Measurements from ENCODE around the gene STMP1.
"Not testable (repeated sequence)": the region's sequence is repeated elsewhere in the genome, so short reads cannot be mapped to it uniquely, and the experiment has no call there.

Gene STMP1

DNA sequence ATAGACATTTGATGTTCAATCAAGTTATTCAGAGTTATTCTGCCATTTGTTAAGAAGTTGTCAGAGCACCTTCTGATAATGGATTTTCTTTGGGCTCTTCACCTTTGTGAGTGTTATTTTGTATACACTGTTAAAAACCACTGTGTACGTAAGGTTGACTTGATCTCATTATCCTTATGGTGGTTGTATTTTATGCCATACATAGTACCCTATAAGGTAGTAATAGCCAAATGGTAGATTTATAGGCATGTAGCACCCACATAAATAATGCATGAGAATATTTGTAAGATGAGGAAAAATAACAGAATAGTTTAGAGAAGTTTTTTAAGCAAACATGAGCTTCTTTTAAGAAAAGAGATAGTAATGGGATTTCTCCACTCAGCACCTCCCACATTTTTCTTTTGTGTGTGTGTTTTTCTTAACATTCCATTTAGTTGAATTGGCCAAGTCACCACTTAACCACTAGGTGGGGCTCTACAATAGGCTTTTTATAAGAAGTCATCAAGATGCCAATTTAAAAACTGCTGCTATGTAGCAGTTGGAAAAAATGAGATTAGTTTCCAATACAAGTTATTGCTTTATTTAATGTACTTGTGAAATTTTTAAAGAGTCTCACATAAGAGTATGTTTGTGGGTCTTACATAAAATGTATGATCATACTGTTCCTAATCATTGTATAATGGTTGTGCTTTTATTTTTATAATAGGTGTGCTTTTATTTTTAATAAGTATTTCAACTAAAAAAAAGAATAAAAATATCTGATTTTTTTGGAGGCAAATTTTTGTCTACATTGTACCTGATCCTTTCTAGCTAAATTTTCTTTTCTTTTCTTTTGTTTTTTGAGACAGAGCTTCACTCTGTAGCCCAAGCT lies 41.1 kb upstream of the STMP1 start:
- Histone ChIP-seq H3K79me1 (ENCODE audit: low read length) (no peaks in the 10 kb centered on the region), H2BK15ac (replicated peaks; ENCODE audit: low read depth) (no peak overlapping the region), H3K9ac (ENCODE audit: low read length) (no peak overlapping the region), H3K23ac (ENCODE audit: low read length) (no peak overlapping the region), H3K36me3 (ENCODE audit: control insufficient read depth, insufficient read depth, low read length) (peaks cover 8% of the 10 kb centered on the region), H3K27me3 (ENCODE audit: insufficient read depth, low read length, poor library complexity) (no peaks in the 10 kb centered on the region), H3K4ac (ENCODE audit: low read depth, low read length) (no peak overlapping the region), H3K4me2 (ENCODE audit: low read length) (no peak overlapping the region), H3K56ac (ENCODE audit: low read length) (no peak overlapping the region), H4K5ac (ENCODE audit: low read length) (no peak overlapping the region), H2AK5ac (ENCODE audit: low read length) (no peak overlapping the region), H3K79me2 (ENCODE audit: control insufficient read depth, insufficient read depth, low read length) (no peaks in the 10 kb centered on the region), H3K18ac (ENCODE audit: low read length) (no peak overlapping the region), H3K27ac (ENCODE audit: low read depth, low read length) (no peak overlapping the region), H3K4me1 (ENCODE audit: control insufficient read depth, low read depth, low read length) (no peaks in the 10 kb centered on the region), H4K8ac (ENCODE audit: low read depth, low read length) (no peak overlapping the region), H2BK5ac (ENCODE audit: low read length) (no peak overlapping the region), H3K4me3 (ENCODE audit: low read length) (no peak overlapping the region), H2BK120ac (ENCODE audit: low read depth, low read length) (no peak overlapping the region)
- WGBS (ENCODE audit: extremely low coverage, insufficient coverage, low lambda C conversion rate): no CpG with 5 or more reads among the region's 1 CpG
- peak; percentile 78 for DNase-seq

- no peak overlapping the region for H3K4ac ChIP-seq (ENCODE audit: low read depth, low read length)
- H3K27ac ChIP-seq (ENCODE audit: low read depth, low read length): no peak overlapping the region
- H3K4me1 ChIP-seq (ENCODE audit: control insufficient read depth, low read depth, low read length): no peaks in the 10 kb centered on the region
- WGBS (ENCODE audit: extremely low coverage, insufficient coverage, low lambda C conversion rate): no CpG with 5 or more reads among the region's 7 CpGs
- H3K9ac ChIP-seq (ENCODE audit: low read length): no peak overlapping the region
- no peak overlapping the region for H3K18ac ChIP-seq (ENCODE audit: low read length)
- no peak overlapping the region for H3K4me2 ChIP-seq (ENCODE audit: low read length)
- no peak overlapping the region for H2BK5ac ChIP-seq (ENCODE audit: low read length)
- H3K36me3 ChIP-seq (ENCODE audit: control insufficient read depth, insufficient read depth, low read length): peaks cover 8% of the 10 kb centered on the region
- H3K79me2 ChIP-seq (ENCODE audit: control insufficient read depth, insufficient read depth, low read length): no peaks in the 10 kb centered on the region
- no peaks in the 10 kb centered on the region for H3K79me1 ChIP-seq (ENCODE audit: low read length)
- H2BK120ac ChIP-seq (ENCODE audit: low read depth, low read length): no peak overlapping the region
- DNase-seq: no peak
- H2AK5ac ChIP-seq (ENCODE audit: low read length): no peak overlapping the region
- no peaks in the 10 kb centered on the region for H3K27me3 ChIP-seq (ENCODE audit: insufficient read depth, low read length, poor library complexity)
- H2BK15ac ChIP-seq (replicated peaks; ENCODE audit: low read depth): no peak overlapping the region
- H3K4me3 ChIP-seq (ENCODE audit: low read length): no peak overlapping the region
- H3K56ac ChIP-seq (ENCODE audit: low read length): no peak overlapping the region
- no peak overlapping the region for H3K23ac ChIP-seq (ENCODE audit: low read length)
- H4K8ac ChIP-seq (ENCODE audit: low read depth, low read length): no peak overlapping the region
- no peak overlapping the region for H4K5ac ChIP-seq (ENCODE audit: low read length)
Observed at GRCh38 chr7:135634191-135634878, 28.0 kb upstream of the STMP1 start.

- H3K27me3 ChIP-seq (ENCODE audit: insufficient read depth, low read length, poor library complexity); H3K4me3 ChIP-seq (ENCODE audit: low read length); H3K4me1 ChIP-seq (ENCODE audit: control insufficient read depth, low read depth, low read length); H2BK5ac ChIP-seq (ENCODE audit: low read length); H3K23ac ChIP-seq (ENCODE audit: low read length); H3K9ac ChIP-seq (ENCODE audit: low read length); H2BK120ac ChIP-seq (ENCODE audit: low read depth, low read length); H3K4me2 ChIP-seq (ENCODE audit: low read length); H3K4ac ChIP-seq (ENCODE audit: low read depth, low read length); H3K27ac ChIP-seq (ENCODE audit: low read depth, low read length); H3K79me1 ChIP-seq (ENCODE audit: low read length); H4K8ac ChIP-seq (ENCODE audit: low read depth, low read length); H3K18ac ChIP-seq (ENCODE audit: low read length); H4K5ac ChIP-seq (ENCODE audit: low read length); H2BK15ac ChIP-seq (replicated peaks; ENCODE audit: low read depth); H3K56ac ChIP-seq (ENCODE audit: low read length); H3K79me2 ChIP-seq (ENCODE audit: control insufficient read depth, insufficient read depth, low read length); H3K36me3 ChIP-seq (ENCODE audit: control insufficient read depth, insufficient read depth, low read length); H2AK5ac ChIP-seq (ENCODE audit: low read length); DNase-seq: not testable (repeated sequence)
Observed at GRCh38 chr7:135639690-135640089, 22.6 kb upstream of the STMP1 start.

- no peak overlapping the region for H3K27ac ChIP-seq (ENCODE audit: low read depth, low read length)
- no peak overlapping the region for H3K23ac ChIP-seq (ENCODE audit: low read length)
- no peak overlapping the region for H2BK15ac ChIP-seq (replicated peaks; ENCODE audit: low read depth)
- H3K18ac ChIP-seq (ENCODE audit: low read length): no peak overlapping the region
- no peaks in the 10 kb centered on the region for H3K79me2 ChIP-seq (ENCODE audit: control insufficient read depth, insufficient read depth, low read length)
- no peak overlapping the region for H2AK5ac ChIP-seq (ENCODE audit: low read length)
- no peak overlapping the region for H3K4ac ChIP-seq (ENCODE audit: low read depth, low read length)
- no peak overlapping the region for H4K8ac ChIP-seq (ENCODE audit: low read depth, low read length)
- no peak overlapping the region for H2BK5ac ChIP-seq (ENCODE audit: low read length)
- H3K9ac ChIP-seq (ENCODE audit: low read length): no peak overlapping the region
- H3K4me3 ChIP-seq (ENCODE audit: low read length): no peak overlapping the region
- H3K56ac ChIP-seq (ENCODE audit: low read length): no peak overlapping the region
- no peak for DNase-seq
- H3K27me3 ChIP-seq (ENCODE audit: insufficient read depth, low read length, poor library complexity): no peaks in the 10 kb centered on the region
- H3K79me1 ChIP-seq (ENCODE audit: low read length): peaks cover 2% of the 10 kb centered on the region
- WGBS (ENCODE audit: extremely low coverage, insufficient coverage, low lambda C conversion rate): no CpG with 5 or more reads among the region's 3 CpGs
- no peaks in the 10 kb centered on the region for H3K4me1 ChIP-seq (ENCODE audit: control insufficient read depth, low read depth, low read length)
- H4K5ac ChIP-seq (ENCODE audit: low read length): no peak overlapping the region
- peaks cover 6% of the 10 kb centered on the region for H3K36me3 ChIP-seq (ENCODE audit: control insufficient read depth, insufficient read depth, low read length)
- no peak overlapping the region for H2BK120ac ChIP-seq (ENCODE audit: low read depth, low read length)
- H3K4me2 ChIP-seq (ENCODE audit: low read length): no peak overlapping the region
Observed at GRCh38 chr7:135644154-135644553, 18.2 kb upstream of the STMP1 start.

DNA sequence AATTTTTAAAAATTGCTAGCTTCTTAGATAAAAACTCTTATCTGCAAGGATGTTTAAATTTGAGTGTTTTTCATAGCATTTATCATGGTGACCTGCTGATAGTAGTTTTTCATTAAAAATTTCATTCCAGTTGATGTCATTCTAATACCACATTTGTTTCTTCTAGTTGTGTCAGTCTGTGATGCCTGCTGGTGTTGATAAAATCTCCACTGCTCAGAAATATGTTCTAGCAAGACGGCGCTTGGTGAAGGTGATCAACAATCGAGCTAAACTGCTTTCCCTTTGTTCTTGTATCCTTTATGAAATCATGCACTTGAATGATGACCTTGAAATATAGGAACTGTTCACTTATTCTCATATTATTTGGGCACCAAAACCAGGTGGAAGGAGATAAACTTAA lies 17.6 kb upstream of the STMP1 start:
- Histone ChIP-seq H4K5ac (ENCODE audit: low read length) (no peak overlapping the region), H3K9ac (ENCODE audit: low read length) (no peak overlapping the region), H3K36me3 (ENCODE audit: control insufficient read depth, insufficient read depth, low read length) (peaks cover 6% of the 10 kb centered on the region), H3K4me2 (ENCODE audit: low read length) (no peak overlapping the region), H4K8ac (ENCODE audit: low read depth, low read length) (no peak overlapping the region), H2BK15ac (replicated peaks; ENCODE audit: low read depth) (no peak overlapping the region), H3K56ac (ENCODE audit: low read length) (no peak overlapping the region), H3K4me3 (ENCODE audit: low read length) (no peak overlapping the region), H3K23ac (ENCODE audit: low read length) (no peak overlapping the region), H3K79me1 (ENCODE audit: low read length) (peaks cover 2% of the 10 kb centered on the region), H3K18ac (ENCODE audit: low read length) (no peak overlapping the region), H2BK5ac (ENCODE audit: low read length) (no peak overlapping the region), H3K4me1 (ENCODE audit: control insufficient read depth, low read depth, low read length) (no peaks in the 10 kb centered on the region), H2AK5ac (ENCODE audit: low read length) (no peak overlapping the region), H3K27ac (ENCODE audit: low read depth, low read length) (no peak overlapping the region), H3K27me3 (ENCODE audit: insufficient read depth, low read length, poor library complexity) (no peaks in the 10 kb centered on the region), H2BK120ac (ENCODE audit: low read depth, low read length) (no peak overlapping the region), H3K79me2 (ENCODE audit: control insufficient read depth, insufficient read depth, low read length) (no peaks in the 10 kb centered on the region), H3K4ac (ENCODE audit: low read depth, low read length) (no peak overlapping the region)
- no CpG with 5 or more reads among the region's 3 CpGs for WGBS (ENCODE audit: extremely low coverage, insufficient coverage, low lambda C conversion rate)
- no peak for DNase-seq
